Suprapubic skin (tissue), 4 donors: ENCODE measurements around the gene DDX47.

Experiments
- CTCF ChIP-seq, 2 donors: fragments of 200-600 bp in 1 of 2; fragments of 450-650 bp in 1 of 2; sonication (generic) in 1 of 2; IDR thresholded peaks; one replicate each; pipeline ENCODE4 v1.5.1; 2016 to 2019; ENCODE audit warnings: antibody characterized with exemption in 2 of 2, mild to moderate bottlenecking in 1 of 2, moderate library complexity in 1 of 2
- EP300 ChIP-seq: sonication (generic); formaldehyde crosslinking; IDR thresholded peaks from one replicate; pipeline ENCODE4 v1.6.1; 2017; ENCODE audit warnings: antibody characterized with exemption
- POLR2A ChIP-seq, 2 donors: fragments of 450-650 bp; IDR thresholded peaks; one replicate each; pipeline ENCODE4 v1.6.1; 2017; ENCODE audit warnings: antibody characterized with exemption in 2 of 2, mild to moderate bottlenecking in 2 of 2, moderate library complexity in 2 of 2
- POLR2AphosphoS5 ChIP-seq, 3 donors: sonication (generic); formaldehyde crosslinking; IDR thresholded peaks; one replicate each; pipeline ENCODE4 v1.6.1; 2017; ENCODE audit warnings: antibody characterized with exemption in 3 of 3

GRCh38 chr12:12872139-12872933, 59.2 kb downstream of the DDX47 start:
- no peak for TF ChIP-seq CTCF (IDR thresholded peaks at IDR 0.05)
- no peak for TF ChIP-seq POLR2A (IDR thresholded peaks at IDR 0.05)
- TF ChIP-seq POLR2AphosphoS5 (IDR thresholded peaks at IDR 0.05), result no peak
- TF ChIP-seq EP300, result no peak
